NCI-H2171 (cell line): ENCODE data around the gene NTN4.
"Not testable (repeated sequence)": the region's sequence is repeated elsewhere in the genome, so short reads cannot be mapped to it uniquely, and the experiment has no call there.

Experiments used
- DNase-seq: peaks from one replicate; lab custom pipeline; 2025; lab: John Stamatoyannopoulos, UW

Gene NTN4

DNA sequence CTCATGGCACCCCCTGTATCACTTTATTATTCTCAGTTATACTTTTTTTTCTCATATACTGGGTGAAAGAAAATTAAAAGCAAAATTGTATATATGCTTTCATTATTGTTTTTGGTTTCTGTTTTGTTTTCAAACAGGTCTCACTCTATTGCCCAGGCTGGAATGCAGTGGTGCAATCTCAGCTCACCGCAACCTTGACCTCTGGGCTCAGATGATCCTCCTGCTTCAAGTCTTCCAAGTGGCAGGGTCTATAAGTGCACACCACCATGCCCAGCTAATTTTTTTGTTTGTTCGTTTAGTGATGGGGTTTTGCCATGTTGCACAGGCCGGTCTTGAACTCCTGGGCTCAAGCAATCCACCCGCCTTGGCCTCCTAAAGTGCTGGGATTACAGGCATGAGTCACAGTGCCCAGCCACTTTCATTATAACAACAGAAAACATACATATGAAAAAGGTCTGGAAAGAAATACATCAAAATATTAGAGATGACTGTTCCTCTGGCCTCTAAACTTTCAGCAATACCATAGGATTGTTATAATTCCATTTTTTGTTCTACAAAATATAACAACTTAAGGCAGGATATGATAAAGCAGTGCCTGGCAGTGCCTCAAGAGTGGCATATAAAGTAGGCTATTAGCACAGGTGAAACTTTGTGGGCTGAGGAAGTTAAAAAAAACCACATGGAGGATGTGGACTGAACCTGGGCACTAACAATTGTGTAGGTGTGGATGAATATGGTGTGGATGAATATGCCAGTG is 5.8 kb upstream of the NTN4 start:
- no peak for DNase-seq

DNA sequence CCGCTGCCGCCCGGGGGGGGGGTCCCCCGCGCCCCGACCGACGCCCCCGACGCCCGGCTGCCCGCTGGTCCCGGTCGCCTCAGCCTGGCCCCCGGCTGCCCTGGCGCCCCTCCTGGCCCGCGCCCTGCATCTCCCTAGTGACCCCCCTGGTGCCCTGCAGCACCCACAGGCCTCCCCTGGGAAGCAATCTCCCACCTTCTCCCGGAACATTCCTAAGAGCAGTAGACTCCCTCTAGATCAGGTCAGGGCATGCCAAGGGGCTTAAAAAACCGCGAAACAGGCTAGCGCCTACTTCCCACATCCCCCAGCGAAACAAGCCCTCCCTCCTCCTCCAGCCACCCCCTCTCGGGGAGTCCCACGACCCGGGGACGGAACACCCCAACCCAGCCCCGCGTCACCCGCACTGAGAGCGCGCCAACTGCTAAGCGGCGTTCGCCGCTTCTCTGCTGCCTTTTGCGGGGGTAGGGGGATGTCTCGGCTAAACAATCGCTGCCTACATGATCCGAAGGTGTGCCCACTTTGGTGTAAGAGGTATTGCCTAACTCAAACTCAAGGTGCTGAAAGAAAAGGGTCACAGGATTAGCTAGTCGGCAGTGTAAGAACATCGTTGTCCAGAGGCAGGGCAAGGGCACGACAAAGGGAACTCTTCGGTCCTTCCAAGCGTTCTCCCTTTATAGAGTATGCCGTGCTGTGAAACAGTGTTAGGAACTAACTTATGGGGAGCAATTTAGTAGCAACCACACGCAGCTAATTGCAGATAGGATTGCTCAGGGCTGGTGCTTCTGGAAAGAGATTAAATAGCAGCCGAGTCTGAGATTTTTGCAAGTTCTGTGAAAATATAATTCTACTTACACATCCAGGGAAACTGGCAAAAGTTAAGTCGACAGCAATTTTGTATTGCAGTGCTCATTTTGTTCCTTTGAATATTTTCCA is 619 bp upstream of the NTN4 start:
- DNase-seq = no peak

DNA sequence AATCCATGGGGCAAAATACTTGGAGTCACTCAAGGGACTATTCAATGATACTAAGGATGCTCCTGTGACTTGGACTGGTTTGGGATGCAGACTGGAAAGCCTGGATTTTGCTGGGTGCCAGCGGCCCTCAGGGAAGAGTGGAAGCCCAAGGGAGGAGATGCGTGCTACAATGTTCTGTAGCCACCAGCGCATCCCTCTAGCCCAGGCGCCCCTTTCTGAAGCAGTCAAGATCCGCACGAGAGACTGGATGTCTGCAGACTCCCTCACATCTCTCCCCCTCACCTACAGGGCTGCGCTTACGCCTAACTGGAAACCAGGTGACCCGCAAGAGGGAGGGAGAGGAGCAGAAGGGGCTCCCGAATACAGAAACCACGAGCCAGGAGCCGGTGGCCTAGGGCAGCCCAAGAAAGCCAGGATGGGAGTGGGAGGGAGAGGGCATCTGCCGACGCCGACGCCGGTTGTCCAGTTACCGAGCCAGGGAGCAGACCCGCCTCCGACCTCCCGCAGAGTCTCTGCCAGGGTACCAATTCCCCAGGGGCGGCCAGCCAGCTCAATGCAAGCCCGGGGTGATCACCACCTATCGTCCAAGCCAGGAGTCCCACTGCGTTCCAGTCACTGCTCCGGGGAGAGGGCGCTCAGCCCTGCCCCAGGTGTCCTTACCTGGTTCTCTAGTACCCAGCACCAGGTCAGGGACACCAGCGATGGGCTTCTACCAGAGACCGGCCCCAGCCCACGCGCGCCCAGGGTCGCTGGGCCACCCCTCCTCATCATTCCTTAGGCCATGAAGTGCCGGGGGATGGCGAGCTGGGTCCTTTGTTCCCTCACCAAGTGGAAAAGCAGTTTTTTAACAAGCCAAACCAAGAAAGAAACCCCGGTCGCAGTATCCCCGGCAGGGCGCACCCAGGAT is 1.2 kb downstream of the NTN4 start:
- no peak for DNase-seq

DNA sequence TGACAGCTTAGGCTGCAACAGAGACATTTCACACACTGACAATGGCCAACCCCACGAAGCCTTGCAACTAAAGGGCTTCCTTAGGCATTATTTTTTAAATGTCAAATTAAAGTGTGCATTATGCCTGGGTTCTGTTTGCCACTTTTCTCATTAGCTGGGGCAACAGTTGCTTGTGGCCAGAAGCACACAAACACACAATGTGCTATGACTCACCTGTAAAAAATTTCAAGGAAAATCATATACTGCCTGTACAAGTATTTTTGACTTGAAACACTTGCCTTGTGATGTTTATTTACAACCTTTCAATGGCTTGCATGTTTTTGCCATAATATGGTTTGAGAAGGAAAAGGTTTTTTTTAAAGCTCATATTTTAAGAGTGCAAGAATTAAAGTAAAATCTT is 1.9 kb downstream of the NTN4 start:
- DNase-seq = no peak

DNA sequence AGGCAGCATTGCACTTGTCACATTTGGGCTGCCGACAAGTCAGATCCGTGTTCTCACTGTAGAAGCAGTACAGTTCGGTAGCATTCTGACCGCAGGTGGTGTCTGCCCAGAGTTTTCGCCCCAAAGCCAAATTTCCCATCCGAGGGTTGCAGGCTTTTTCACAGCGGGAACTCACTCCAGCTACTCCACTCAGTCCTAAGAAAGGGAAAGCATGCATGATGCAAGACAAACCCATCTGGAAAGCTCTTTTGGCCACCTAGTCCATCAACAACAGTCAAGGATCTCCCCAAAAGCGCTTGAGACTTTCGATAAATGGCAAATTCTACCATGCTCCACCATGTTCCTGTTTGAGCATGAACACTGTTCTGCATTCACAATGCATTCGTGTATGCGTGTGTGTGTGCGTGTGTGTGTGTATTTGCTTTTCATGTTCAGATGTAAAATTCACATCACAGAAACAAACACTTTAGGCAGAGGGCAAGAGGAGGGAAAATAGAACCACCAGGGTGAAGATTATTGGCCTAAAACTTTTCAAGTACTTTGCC is 3.2 kb downstream of the NTN4 start:
- no peak for DNase-seq

DNA sequence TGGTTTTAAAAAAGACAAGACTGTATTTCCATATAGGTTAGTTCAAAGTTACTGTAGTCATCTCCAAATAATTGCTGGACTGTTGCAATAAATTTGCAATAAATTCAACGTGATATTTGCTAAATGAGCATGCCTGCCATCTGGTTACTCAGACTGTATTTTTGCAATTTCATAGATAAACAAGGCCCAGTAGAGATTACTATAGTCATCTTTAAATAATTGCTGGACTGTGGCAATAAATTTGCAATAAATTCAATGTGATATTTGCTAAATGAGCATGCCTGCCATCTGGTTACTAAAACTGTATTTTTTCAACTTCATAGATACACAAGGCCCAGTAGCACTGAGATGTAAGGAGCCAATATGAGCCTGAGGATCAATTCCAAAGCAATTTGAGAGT is 5.6 kb downstream of the NTN4 start:
- no peak for DNase-seq

DNA sequence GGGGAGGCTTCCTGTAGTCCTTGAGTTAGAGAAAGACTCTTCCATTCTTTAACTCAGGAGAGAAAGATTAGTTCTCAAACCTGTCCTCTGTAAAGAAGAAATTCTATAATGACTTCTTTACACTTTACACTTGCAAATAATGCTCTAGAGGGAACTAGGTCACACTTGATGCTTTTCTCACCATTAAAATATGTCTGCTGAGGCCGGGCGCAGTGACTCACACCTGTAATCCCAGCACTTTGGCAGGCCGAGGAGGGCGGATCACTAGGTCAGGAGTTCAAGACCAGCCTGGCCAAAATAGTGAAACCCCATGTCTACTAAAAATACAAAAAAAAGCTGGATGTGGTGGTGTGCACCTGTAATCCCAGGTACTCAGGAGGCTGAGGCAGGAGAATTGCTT is 6.3 kb downstream of the NTN4 start:
- DNase-seq = no peak

DNA sequence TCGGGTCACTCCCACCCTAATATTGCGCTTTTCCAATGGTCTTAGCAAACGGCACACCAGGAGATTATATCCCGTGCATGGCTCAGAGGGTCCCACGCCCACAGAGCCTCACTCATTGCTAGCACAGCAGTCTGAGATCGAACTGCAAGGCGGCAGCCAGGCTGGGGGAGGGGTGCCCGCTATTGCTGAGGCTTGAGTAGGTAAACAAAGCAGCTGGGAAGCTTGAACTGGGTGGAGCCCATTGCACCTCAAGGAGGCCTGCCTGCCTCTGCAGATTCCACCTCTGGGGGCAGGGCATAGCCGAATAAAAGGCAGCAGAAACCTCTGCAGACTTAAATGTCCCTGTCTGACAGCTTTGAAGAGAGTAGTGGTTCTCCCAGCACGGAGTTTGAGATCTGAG is 15.1 kb downstream of the NTN4 start:
- DNase-seq = not testable (repeated sequence)

DNA sequence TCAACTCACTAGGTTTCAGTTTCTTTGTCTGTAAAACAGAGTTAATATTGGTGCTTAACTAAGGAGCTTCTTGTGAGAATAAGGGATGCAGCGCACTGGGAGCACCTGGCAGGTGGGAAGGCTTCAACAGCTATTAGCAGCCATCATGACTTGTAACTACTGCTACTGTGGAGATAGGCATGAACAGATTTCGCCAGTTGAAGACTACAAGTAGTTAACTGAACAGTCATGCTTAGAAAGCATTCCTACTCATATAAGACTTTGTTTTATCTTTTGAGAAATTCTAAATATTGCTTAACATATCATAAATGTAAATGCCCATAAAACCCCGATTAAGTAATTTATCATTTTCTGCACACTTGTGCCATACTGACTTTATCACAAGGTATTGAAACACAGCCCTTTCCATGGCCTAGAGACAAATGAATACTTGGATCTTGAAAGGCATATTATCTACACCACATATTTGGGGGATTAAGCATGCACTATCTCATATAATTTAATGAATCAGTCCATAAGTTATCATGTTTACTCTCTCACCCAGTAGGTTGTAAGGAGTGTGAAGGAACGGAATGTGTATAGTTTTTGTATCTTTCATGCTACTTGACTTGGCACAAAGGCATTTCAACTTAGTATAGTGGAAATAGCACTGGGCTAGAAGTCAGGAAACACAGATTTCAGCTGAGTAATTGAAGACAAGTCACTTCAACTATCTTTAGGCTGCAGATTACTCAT is 16.1 kb downstream of the NTN4 start:
- DNase-seq = no peak

DNA sequence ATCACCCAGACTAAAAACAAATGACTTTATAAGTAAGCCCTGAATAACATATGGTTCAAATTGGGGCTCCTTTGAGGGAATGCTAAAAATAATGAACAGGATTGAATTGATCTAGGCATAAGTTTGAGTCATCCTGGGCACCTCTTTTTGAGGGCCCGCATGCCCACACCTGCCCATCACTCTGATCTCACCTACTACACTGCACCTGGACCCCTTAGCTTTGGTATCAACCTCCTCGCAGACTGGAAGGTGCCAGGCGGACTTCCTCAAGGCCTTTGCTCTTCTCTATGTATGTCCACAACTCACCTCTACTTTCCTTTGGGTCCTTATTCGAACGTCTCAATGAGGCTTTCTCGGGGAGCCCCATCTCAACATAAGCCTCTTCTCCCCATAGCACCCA is 17.2 kb downstream of the NTN4 start:
- no peak for DNase-seq

DNA sequence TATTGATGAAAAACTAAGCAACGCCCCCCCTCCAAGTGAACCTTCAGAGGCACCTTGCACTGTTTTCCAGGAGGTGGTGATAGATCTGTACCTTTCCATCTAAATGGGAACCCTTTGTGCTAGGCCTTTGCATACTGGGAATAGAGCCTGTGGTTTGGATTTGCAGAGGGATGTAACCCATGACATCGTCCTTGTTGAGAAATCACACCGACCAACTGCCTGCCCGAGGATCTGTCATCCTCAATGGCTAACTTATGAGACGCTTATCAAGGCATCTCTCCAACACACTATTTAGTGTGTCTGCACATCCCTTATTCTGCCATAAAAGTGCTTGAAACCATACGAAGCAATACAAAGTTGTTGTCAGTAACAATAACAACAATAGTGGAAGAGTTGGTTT is 22.9 kb downstream of the NTN4 start:
- DNase-seq = no peak

DNA sequence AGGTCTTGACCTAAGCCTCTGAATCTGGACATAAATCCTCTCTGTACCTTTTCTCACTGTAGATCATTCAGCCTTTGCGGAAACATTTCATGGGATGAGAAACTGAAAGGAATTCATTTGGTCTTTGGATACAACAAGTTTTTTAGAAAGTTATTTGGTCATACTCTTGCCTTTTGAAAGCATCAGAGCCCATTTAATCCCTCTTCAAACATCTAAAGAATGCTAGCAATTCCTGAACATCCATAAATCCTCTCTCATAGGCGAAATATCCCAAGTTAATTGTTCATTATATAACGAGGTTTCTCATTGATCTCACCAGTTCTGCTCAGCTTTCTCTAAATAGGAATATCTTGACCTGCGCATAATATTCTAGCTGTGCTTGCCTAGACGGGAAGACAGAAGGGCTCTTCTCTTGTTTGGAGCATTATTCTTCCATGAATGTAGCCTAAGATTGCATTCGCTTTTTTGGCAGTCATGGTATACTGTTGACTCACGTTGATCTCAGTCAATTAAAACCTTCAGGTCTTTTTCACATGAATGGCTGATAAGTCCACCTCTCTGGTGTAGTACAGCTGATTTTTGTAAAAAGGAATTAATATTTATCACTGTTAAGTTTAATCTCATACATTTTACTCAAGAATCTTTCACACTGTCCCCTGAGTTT is 24.1 kb downstream of the NTN4 start:
- DNase-seq = no peak

DNA sequence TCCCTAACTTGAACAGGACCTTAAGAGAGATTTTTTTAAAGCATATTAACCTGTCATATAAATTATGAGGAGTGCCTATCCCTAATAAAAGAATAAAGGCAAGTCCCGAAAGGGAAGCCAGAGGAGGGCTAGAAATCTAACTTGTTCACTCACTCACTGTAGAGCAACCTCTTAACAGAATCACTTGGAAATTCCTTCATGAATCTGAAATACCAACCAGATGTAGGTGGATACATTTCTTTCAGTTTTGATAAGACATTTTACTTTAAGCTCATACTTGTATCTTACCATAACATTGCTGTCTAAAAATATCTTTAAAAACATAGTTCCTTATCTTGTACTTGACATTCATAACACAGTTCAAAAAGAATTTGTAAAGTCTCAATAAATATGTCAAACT is 25.7 kb downstream of the NTN4 start:
- DNase-seq = no peak

DNA sequence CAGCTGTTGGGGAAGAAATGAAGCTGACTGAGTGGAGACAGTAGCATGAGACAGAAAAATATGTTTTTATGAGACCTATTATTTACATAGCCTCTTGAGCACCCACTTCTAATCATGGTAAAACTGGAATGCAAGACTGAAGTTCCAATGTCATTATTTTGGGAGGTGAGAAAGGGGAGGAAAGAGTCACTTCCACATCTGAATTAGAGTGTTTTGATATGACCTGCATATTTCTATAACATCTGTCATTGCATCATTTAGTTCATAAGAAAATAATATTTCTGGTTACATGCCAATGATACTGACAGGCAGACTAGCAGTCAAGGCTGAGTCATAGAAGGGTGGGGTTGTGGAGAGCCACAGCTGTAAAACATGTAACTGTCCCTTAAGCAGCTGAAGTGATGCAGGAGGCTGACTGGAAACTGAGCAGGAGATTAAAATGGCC is 26.7 kb downstream of the NTN4 start:
- DNase-seq = no peak

DNA sequence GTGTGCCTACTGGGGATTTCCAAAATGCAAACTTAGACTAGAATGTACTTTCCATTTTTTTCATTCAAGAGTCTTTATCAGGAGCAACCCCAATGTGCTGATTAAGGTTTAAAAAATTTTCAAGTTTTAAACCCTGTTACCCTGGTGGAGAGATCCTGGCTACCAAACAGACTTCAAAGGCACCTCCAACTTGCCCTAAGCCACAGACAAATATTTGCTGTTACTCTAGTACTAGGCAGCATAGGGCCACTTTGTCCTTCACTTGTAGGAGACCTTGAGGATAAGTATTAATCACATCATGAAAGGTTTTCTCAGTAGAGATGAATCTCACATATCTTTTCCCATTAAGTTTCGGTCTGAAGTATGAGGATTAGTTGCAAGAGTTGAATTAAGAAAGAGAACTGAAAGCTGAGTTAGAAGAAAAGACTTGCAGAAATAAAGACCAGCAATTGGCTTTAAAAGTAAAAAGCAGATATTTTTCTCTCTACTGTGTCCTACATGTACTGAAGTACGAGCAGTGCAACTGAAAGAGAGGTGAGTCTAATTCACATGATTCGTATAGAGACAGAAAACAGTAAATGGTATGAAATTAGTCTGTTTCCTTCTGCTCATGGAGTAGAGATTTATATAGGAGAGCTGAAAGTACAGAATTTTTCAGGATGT is 28.3 kb downstream of the NTN4 start:
- no peak for DNase-seq

DNA sequence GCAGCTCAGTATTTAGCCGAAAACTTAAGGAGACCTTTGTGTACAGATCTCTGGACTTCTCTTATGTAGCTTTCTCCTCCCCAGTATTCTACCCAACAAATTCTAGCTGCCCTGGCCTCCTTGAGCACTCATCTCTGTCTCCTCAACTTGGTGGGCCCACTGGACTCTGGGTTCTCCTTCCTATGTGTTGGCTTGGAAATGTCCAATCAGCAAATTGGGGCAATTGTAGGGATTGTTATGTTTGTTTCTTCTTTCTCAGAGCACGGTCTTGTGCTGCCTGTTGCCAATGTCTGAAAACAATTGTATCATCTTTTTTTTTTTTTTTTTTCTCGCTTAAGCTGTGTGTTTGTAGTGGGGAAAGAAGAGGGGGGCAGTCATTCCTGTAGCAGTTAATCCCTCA is 30.2 kb downstream of the NTN4 start:
- no peak for DNase-seq

DNA sequence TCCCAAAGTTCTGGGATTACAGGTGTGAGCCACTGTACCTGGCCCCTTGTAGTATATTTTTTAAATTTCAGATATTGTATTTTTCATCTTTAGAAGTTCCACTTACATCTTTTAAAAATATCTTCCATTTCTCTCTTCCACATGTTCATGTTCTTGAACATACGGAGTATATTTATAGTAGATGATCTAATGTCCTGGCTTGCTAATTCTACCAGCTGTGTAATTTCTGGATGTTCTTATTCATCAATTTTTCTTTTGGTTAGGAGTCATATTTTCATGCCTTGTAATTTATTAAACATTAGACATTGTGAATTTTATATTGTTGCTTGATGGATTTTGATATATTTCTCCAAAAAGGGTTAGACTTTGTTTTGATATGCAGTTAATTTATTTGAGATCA is 30.8 kb downstream of the NTN4 start:
- no peak for DNase-seq

DNA sequence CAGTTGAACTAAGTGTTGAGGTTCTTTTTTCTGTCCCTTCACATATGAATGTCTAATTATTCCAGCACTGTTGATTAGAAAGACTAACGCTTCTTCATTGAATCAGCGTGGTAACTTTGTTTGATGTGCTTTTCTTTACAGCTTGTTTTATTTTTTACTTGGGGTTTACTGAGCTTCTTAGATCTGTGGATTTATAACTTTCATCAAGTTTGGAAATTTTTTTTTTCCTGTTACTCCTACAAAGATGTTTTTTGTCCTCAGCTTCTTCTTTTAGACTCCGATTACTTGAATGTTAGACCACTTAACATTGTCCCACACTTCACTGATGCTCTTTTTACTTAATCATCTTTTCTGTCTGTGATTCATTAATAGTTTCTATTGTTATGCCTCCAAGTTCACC is 31.5 kb downstream of the NTN4 start:
- DNase-seq = no peak

DNA sequence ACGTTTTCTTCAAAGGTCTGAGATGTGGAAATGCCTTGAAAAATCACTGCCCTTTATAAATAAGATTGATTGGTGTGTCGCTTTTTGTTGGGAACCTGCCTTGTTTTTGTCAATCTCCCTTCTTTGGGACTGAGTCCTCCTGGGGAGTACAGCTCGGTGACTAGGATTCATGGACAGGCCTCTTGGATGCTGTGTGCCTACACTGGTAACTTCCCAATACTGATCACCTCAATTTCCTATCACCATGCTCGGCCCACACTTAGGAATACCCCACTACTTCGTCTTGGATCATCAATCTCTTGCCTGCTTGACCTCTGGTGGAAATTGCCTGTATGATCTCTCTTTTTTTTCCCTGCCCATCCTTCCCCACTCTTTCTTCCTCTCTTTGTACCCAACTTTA is 34.2 kb downstream of the NTN4 start:
- no peak for DNase-seq

DNA sequence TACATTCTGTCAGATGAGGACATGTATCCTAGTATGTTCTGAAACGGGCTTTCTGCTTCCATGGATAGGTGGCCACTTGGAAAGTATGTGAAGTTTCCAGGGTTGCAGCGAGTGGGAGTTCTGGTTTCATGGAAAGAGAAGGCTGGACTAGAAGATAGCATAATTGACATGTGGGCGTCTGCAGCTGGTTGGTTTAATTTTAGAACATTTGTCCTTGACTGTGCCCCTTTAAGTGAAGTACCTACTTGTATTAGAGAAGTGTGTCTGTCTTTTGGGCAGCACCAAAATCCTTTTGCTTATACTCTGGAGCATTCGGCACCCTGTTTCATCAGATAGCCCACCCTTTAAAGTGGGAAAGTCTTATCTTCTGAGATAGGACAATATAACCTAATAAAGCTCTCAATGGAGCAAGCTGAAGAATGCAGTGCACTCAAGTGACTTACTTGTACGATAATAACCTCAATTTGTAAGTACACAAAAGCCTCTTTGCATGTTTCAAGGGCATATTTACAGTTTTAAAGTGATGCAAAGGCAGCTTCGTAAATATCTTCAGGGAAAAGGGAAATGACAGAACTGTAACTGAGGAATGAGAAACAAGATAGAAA is 35.2 kb downstream of the NTN4 start:
- no peak for DNase-seq
